Effector memory CD8-positive, alpha-beta T cell (primary cell): ENCODE results near the gene PRRT2.

Experiments used
- ATAC-seq: fragments of 150-1000 bp; cut with Tn5 transposase; replicated peaks from 2 replicates; pipeline ENCODE4 v1.10.0; 2021; ENCODE audit warnings: mild to moderate bottlenecking, moderate library complexity
- DNase-seq, 3 experiments: peaks; one replicate each; pipeline ENCODE4 v3.0.0; 2021
- H3K27ac Mint-ChIP-seq, 2 donors: one replicate each; pipeline ENCODE4 v1.8.0; 2022; ENCODE audit warnings: mild to moderate bottlenecking in 2 of 2, mixed read lengths in 2 of 2, moderate library complexity in 2 of 2
- H3K27me3 Mint-ChIP-seq, 2 donors: one replicate each; pipeline ENCODE4 v1.8.0; 2022; ENCODE audit warnings: mixed read lengths in 2 of 2
- H3K36me3 Mint-ChIP-seq: one replicate; pipeline ENCODE4 v1.8.0; 2022; ENCODE audit warnings: mild to moderate bottlenecking, moderate library complexity, mixed read lengths; ENCODE audit not compliant: insufficient read depth
- H3K4me1 Mint-ChIP-seq, 2 donors: one replicate each; pipeline ENCODE4 v1.8.0; 2022; ENCODE audit warnings: low read depth in 2 of 2, mixed read lengths in 2 of 2
- H3K4me3 Mint-ChIP-seq, 2 donors: one replicate each; pipeline ENCODE4 v1.8.0; 2022; ENCODE audit warnings: mild to moderate bottlenecking in 2 of 2, mixed read lengths in 2 of 2, moderate library complexity in 2 of 2
- H3K9me3 Mint-ChIP-seq, 2 donors: one replicate each; pipeline ENCODE4 v1.8.0; 2022; ENCODE audit warnings: mixed read lengths in 2 of 2

The PRRT2 gene

DNA sequence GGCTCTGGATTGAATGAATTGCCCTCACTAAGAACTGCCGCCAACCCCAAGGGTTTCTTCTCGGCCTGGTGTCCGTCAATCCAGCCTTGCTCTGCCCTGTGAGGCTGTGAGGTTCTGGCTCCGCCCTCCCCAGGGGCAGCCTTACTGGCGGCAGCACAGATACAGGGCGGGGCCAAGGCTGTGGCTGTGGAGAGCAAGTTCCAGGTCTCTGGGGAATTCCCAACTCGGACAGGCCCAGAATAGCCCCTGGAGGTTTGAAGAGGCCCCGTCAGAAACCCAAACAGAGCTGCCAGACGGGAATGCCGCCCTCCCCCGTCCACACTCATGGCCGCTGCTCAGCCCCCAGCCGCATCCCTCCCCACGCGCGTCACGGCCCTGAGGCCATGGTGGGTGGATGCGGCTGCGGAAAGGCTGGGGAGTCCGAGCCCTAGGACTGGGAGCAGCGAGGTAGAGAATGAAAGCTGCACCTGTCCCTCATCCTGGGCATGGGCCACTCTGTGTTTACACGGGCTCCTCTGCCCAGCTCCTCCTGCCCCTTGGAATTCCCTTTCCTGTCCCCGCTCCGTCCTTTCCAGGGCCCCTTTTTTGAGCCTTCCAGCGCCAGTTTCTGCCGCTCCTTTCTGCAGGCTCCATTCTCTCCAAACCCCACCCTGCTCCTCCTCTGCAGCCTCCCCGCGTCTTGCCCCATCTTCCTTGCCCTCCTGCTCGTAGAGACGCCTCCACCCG, 660 bp upstream of the PRRT2 start:
- DNase-seq (peak; percentile 57 to 65 (median 61)), ATAC-seq (peak; percentile 21)
- Mint-ChIP-seq H3K4me3 (peak overlapping the region; percentile 83 to 95), H3K9me3 (no peaks in the 10 kb centered on the region), H3K36me3 (peaks cover 66% of the 10 kb centered on the region), H3K27me3 (no peaks in the 10 kb centered on the region), H3K4me1 (peaks cover 52 to 58% of the 10 kb centered on the region in 2 donors), H3K27ac (peak overlapping the region; percentile 91 to 94)

DNA sequence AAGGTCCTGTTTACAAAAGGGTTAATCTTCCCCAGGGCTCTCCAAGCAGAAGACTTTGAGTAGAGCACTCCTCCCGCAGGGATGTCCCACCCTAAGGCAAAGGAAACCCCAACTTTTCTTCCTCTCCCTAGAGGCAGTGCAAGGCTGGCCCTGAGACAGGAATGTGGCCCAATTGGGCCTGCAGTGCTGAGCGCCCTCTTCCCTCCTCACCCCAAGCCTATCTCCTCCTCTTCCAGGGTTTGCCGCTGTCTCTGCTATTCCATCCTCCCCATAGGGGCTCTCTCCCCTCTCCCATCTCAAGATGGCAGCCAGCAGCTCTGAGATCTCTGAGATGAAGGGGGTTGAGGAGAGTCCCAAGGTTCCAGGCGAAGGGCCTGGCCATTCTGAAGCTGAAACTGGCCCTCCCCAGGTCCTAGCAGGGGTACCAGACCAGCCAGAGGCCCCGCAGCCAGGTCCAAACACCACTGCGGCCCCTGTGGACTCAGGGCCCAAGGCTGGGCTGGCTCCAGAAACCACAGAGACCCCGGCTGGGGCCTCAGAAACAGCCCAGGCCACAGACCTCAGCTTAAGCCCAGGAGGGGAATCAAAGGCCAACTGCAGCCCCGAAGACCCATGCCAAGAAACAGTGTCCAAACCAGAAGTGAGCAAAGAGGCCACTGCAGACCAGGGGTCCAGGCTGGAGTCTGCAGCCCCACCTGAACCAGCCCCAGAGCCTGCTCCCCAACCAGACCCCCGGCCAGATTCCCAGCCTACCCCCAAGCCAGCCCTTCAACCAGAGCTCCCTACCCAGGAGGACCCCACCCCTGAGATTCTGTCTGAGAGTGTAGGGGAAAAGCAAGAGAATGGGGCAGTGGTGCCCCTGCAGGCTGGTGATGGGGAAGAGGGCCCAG, 1.0 kb downstream of the PRRT2 start:
- Mint-ChIP-seq H3K4me1 (peaks cover 58 to 63% of the 10 kb centered on the region in 2 donors), H3K27me3 (no peaks in the 10 kb centered on the region), H3K27ac (peak overlapping the region in 1 of 2 donors; percentile 21), H3K9me3 (no peaks in the 10 kb centered on the region), H3K4me3 (peak overlapping the region; percentile 83 to 95), H3K36me3 (peaks cover 68% of the 10 kb centered on the region)
- ATAC-seq (no peak), DNase-seq (no peak)

- Mint-ChIP-seq H3K9me3 (no peaks in the 10 kb centered on the region), H3K27ac (peak overlapping the region in 1 of 2 donors; percentile 67), H3K4me1 (peaks cover 57 to 63% of the 10 kb centered on the region in 2 donors), H3K27me3 (no peaks in the 10 kb centered on the region), H3K36me3 (peaks cover 68% of the 10 kb centered on the region), H3K4me3 (peak overlapping the region; percentile 91 to 93)
- ATAC-seq (no peak), DNase-seq (no peak)
These were observed 1.9 kb downstream of the PRRT2 start for GRCh38 chr16:29813644-29814562.

- Mint-ChIP-seq H3K27ac (peak overlapping the region; percentile 63 to 67), H3K27me3 (no peaks in the 10 kb centered on the region), H3K4me3 (peak overlapping the region; percentile 91 to 93), H3K9me3 (no peaks in the 10 kb centered on the region), H3K4me1 (peaks cover 60 to 66% of the 10 kb centered on the region in 2 donors), H3K36me3 (peaks cover 71% of the 10 kb centered on the region)
- ATAC-seq (no peak), DNase-seq (no peak)
These were observed 2.6 kb downstream of the PRRT2 start for GRCh38 chr16:29814592-29814991.

- no peak for DNase-seq
- Mint-ChIP-seq H3K36me3 (peaks cover 71% of the 10 kb centered on the region), H3K27ac (peak overlapping the region; percentile 63 to 95), H3K27me3 (no peaks in the 10 kb centered on the region), H3K9me3 (no peaks in the 10 kb centered on the region), H3K4me1 (peaks cover 62 to 67% of the 10 kb centered on the region in 2 donors), H3K4me3 (peak overlapping the region; percentile 91 to 93)
- peak; percentile 6 for ATAC-seq
These were observed 3.2 kb downstream of the PRRT2 start for GRCh38 chr16:29815032-29815721.

DNA sequence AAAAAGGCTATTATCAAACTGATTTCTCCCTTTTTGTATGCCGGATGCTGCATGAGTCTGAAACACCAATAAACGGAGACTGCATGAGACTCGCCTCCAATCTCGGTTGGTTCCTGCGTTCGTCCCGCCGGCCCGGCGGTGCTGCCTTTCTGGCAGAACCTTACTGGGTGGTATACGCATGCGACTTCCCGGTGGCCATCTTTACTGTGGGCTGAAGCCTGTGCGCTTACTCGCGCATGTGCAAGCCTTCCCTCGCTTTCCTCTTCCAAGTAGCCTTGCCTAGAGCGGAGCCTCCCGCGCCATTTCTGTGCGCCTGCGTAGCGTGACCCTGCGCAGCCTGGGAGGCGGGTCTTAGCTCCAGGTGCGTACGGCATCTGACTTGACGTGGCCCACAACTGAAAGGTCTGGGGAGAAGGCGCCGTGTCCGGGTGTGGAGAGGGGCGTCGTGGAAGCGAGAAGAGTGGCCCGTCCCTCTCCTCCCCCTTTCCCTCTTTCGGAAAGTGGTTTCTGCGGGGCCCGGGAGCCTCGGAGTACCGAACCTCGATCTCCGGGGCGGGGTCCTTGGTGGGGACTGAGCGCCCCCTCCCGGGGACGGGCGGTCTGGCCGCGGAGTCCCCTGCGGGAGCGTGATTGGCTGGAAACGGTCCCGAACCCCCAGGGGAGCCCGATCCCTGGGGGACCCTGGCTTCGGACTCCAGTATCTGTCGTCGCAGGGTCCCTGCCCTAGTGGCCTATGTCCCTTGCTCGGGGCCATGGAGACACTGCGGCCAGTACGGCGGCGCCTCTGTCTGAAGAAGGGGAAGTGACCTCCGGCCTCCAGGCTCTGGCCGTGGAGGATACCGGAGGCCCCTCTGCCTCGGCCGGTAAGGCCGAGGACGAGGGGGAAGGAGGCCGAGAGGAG, 4.0 kb downstream of the PRRT2 start, which contains the start of gene PAGR1:
PAGR1 (plus strand) TSS at position 360 of the 901 bp plus-strand sequence; CDS start at position 734, 374 bp downstream.
- peak within 1 kb of the TSS; percentile 91 to 93 for H3K4me3 Mint-ChIP-seq
- peaks cover 68% of the 10 kb centered on the region for H3K36me3 Mint-ChIP-seq
- no peaks in the 10 kb centered on the region for H3K9me3 Mint-ChIP-seq
- DNase-seq (peak; percentile 97 to 99 (median 99)), ATAC-seq (peak; percentile 74)
- H3K27ac Mint-ChIP-seq: peak within 1 kb of the TSS; percentile 63 to 95
- H3K27me3 Mint-ChIP-seq: no peaks in the 10 kb centered on the region
- H3K4me1 Mint-ChIP-seq: peaks cover 62 to 67% of the 10 kb centered on the region in 2 donors

- peak; percentile 21 for ATAC-seq
- Mint-ChIP-seq H3K27ac (peak overlapping the region; percentile 63 to 95), H3K4me1 (peaks cover 65% of the 10 kb centered on the region in 2 donors), H3K4me3 (peak overlapping the region; percentile 91 to 93), H3K36me3 (peaks cover 62% of the 10 kb centered on the region), H3K9me3 (no peaks in the 10 kb centered on the region), H3K27me3 (no peaks in the 10 kb centered on the region)
- DNase-seq: peak in 1 of 3 experiments; percentile 37
These were observed 4.9 kb downstream of the PRRT2 start for GRCh38 chr16:29816694-29817441.

- Mint-ChIP-seq H3K4me3 (peak overlapping the region; percentile 70 to 98), H3K27ac (peak overlapping the region in 1 of 2 donors; percentile 86), H3K9me3 (no peaks in the 10 kb centered on the region), H3K36me3 (peaks cover 57% of the 10 kb centered on the region), H3K4me1 (peaks cover 70 to 76% of the 10 kb centered on the region in 2 donors), H3K27me3 (no peaks in the 10 kb centered on the region)
- ATAC-seq: no peak
- no peak for DNase-seq
These were observed 6.1 kb downstream of the PRRT2 start for GRCh38 chr16:29818082-29818481.

- Mint-ChIP-seq H3K9me3 (no peaks in the 10 kb centered on the region), H3K27me3 (no peaks in the 10 kb centered on the region), H3K4me1 (peaks cover 64 to 71% of the 10 kb centered on the region in 2 donors), H3K4me3 (peak overlapping the region; percentile 96 to 98), H3K27ac (peak overlapping the region; percentile 94), H3K36me3 (peaks cover 57% of the 10 kb centered on the region)
- DNase-seq: no peak
- no peak for ATAC-seq
These were observed 7.5 kb downstream of the PRRT2 start for GRCh38 chr16:29819506-29819905.

DNA sequence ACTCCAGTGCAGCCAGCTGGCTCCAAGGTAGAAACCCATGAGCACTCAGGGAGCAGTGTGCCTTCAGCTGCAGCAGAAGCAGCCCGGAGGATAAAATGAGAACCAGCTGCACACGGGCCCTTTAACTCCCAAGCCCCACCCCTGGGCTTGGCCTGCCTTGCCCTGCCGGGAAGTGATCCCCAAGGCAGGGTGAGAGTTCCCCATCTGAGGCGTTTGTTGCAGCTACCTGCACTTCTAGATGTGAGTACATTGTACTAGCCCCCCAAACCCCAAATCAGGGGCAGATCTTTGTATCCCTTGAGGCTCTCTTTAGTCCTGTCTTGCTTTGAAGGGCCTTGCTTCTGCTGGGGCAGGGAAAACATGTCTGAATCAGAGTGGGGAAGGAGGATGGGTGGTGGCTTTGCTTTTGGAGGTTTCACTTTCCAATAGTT, 8.3 kb downstream of the PRRT2 start, which contains the start of gene MVP:
MVP (plus strand) TSS at position 192 of the 431 bp plus-strand sequence. CDS start 10,088 bp downstream, outside the sequence.
- H3K4me1 Mint-ChIP-seq: peaks cover 61 to 70% of the 10 kb centered on the region in 2 donors

More for the DNA sequence above, 8.3 kb downstream of the PRRT2 start, which contains the start of gene MVP:
- Mint-ChIP-seq H3K4me3 (peak within 1 kb of the TSS; percentile 96 to 98), H3K27me3 (no peaks in the 10 kb centered on the region), H3K9me3 (no peaks in the 10 kb centered on the region), H3K27ac (peak within 1 kb of the TSS; percentile 94), H3K36me3 (peaks cover 50% of the 10 kb centered on the region)
- ATAC-seq: no peak
- DNase-seq: peak in 1 of 3 experiments; percentile 12
